ENCODE data around the gene KIAA1217. TPM values are rescaled to one million over a fixed set of nuclear protein-coding genes. Genes with fewer than 3 reads are reported as not detected.
A peak's percentile ranks its signal among the peaks of the same experiment; 100 is the strongest.

Gene KIAA1217
- total and polyA plus RNA-seq, 9 donors = 18.8 to 39.7 (median 21.8) TPM

- Histone ChIP-seq H3K4me3 (ENCODE audit: low read length) (no peak overlapping the region), H3K36me3 (ENCODE audit: control insufficient read depth, insufficient read depth, low read length) (peaks cover 2% of the 10 kb centered on the region), H3K27me3 (ENCODE audit: control insufficient read depth, insufficient read depth, low read length) (no peaks in the 10 kb centered on the region), H3K27ac (ENCODE audit: low read length) (no peak overlapping the region), H3K9me3 (replicated peaks; ENCODE audit: control insufficient read depth, low read depth, low read length) (no peaks in the 10 kb centered on the region), H3K4me1 (ENCODE audit: control insufficient read depth, insufficient read depth, low read length) (no peaks in the 10 kb centered on the region)
- DNase-seq = no peak
- 48% methylated on average over 2 of the region's 3 CpGs for WGBS (ENCODE audit: insufficient coverage)
These were observed 274.8 kb downstream of the KIAA1217 start for GRCh38 chr10:24483701-24484100.

- H3K4me3 ChIP-seq (ENCODE audit: low read length) = no peak overlapping the region
- DNase-seq = no peak
- no peaks in the 10 kb centered on the region for H3K9me3 ChIP-seq (replicated peaks; ENCODE audit: control insufficient read depth, low read depth, low read length)
- WGBS (ENCODE audit: insufficient coverage) = no CpG with 5 or more reads among the region's 3 CpGs
- H3K27ac ChIP-seq (ENCODE audit: low read length) = no peak overlapping the region
- H3K27me3 ChIP-seq (ENCODE audit: control insufficient read depth, insufficient read depth, low read length) = no peaks in the 10 kb centered on the region
- H3K4me1 ChIP-seq (ENCODE audit: control insufficient read depth, insufficient read depth, low read length) = no peaks in the 10 kb centered on the region
- peaks cover 2% of the 10 kb centered on the region for H3K36me3 ChIP-seq (ENCODE audit: control insufficient read depth, insufficient read depth, low read length)
These were observed 275.8 kb downstream of the KIAA1217 start for GRCh38 chr10:24484771-24485170.

GRCh38 chr10:24485304-24485703 lies 276.4 kb downstream of the KIAA1217 start:
- Histone ChIP-seq H3K4me1 (ENCODE audit: control insufficient read depth, insufficient read depth, low read length) (no peaks in the 10 kb centered on the region), H3K36me3 (ENCODE audit: control insufficient read depth, insufficient read depth, low read length) (peaks cover 2% of the 10 kb centered on the region), H3K9me3 (replicated peaks; ENCODE audit: control insufficient read depth, low read depth, low read length) (no peaks in the 10 kb centered on the region), H3K27ac (ENCODE audit: low read length) (no peak overlapping the region), H3K4me3 (ENCODE audit: low read length) (no peak overlapping the region), H3K27me3 (ENCODE audit: control insufficient read depth, insufficient read depth, low read length) (no peaks in the 10 kb centered on the region)
- WGBS (ENCODE audit: insufficient coverage) = 85% methylated on average over 1 of the region's 5 CpGs
- no peak for DNase-seq

GRCh38 chr10:24488631-24489030 lies 279.7 kb downstream of the KIAA1217 start:
- Histone ChIP-seq H3K27me3 (ENCODE audit: control insufficient read depth, insufficient read depth, low read length) (no peaks in the 10 kb centered on the region), H3K36me3 (ENCODE audit: control insufficient read depth, insufficient read depth, low read length) (peaks cover 3% of the 10 kb centered on the region)
- DNase-seq = no peak

GRCh38 chr10:24493165-24493564 lies 284.2 kb downstream of the KIAA1217 start:
- H3K27ac ChIP-seq (ENCODE audit: low read length) = no peak overlapping the region
- no peak for DNase-seq
- H3K4me3 ChIP-seq (ENCODE audit: low read length) = no peak overlapping the region
- H3K27me3 ChIP-seq (ENCODE audit: control insufficient read depth, insufficient read depth, low read length) = no peaks in the 10 kb centered on the region
- 100% methylated on average over 1 of the region's 4 CpGs for WGBS (ENCODE audit: insufficient coverage)
- H3K4me1 ChIP-seq (ENCODE audit: control insufficient read depth, insufficient read depth, low read length) = peaks cover 9% of the 10 kb centered on the region
- H3K36me3 ChIP-seq (ENCODE audit: control insufficient read depth, insufficient read depth, low read length) = peaks cover 14% of the 10 kb centered on the region
- no peaks in the 10 kb centered on the region for H3K9me3 ChIP-seq (replicated peaks; ENCODE audit: control insufficient read depth, low read depth, low read length)

More at GRCh38 chr10:24488631-24489030, 279.7 kb downstream of the KIAA1217 start:
- no peaks in the 10 kb centered on the region for H3K9me3 ChIP-seq (replicated peaks; ENCODE audit: control insufficient read depth, low read depth, low read length)
- no peak overlapping the region for H3K27ac ChIP-seq (ENCODE audit: low read length)
- 93% methylated on average over 3 of the region's 5 CpGs for WGBS (ENCODE audit: insufficient coverage)
- no peak overlapping the region for H3K4me3 ChIP-seq (ENCODE audit: low read length)
- H3K4me1 ChIP-seq (ENCODE audit: control insufficient read depth, insufficient read depth, low read length) = no peaks in the 10 kb centered on the region

GRCh38 chr10:24494236-24494635 lies 285.3 kb downstream of the KIAA1217 start:
- peaks cover 9% of the 10 kb centered on the region for H3K4me1 ChIP-seq (ENCODE audit: control insufficient read depth, insufficient read depth, low read length)
- H3K27me3 ChIP-seq (ENCODE audit: control insufficient read depth, insufficient read depth, low read length) = no peaks in the 10 kb centered on the region
- no peaks in the 10 kb centered on the region for H3K9me3 ChIP-seq (replicated peaks; ENCODE audit: control insufficient read depth, low read depth, low read length)
- H3K4me3 ChIP-seq (ENCODE audit: low read length) = no peak overlapping the region
- no peak for DNase-seq
- H3K36me3 ChIP-seq (ENCODE audit: control insufficient read depth, insufficient read depth, low read length) = peaks cover 14% of the 10 kb centered on the region
- no peak overlapping the region for H3K27ac ChIP-seq (ENCODE audit: low read length)
- 82% methylated on average over 3 of the region's 8 CpGs for WGBS (ENCODE audit: insufficient coverage)

- no peak overlapping the region for H3K27ac ChIP-seq (ENCODE audit: low read length)
- 89% methylated on average over 4 of the region's 6 CpGs for WGBS (ENCODE audit: insufficient coverage)
- H3K36me3 ChIP-seq (ENCODE audit: control insufficient read depth, insufficient read depth, low read length) = peaks cover 14% of the 10 kb centered on the region
- H3K4me1 ChIP-seq (ENCODE audit: control insufficient read depth, insufficient read depth, low read length) = peaks cover 9% of the 10 kb centered on the region
- DNase-seq = no peak
- no peaks in the 10 kb centered on the region for H3K27me3 ChIP-seq (ENCODE audit: control insufficient read depth, insufficient read depth, low read length)
- no peaks in the 10 kb centered on the region for H3K9me3 ChIP-seq (replicated peaks; ENCODE audit: control insufficient read depth, low read depth, low read length)
- H3K4me3 ChIP-seq (ENCODE audit: low read length) = no peak overlapping the region
These were observed 285.8 kb downstream of the KIAA1217 start for GRCh38 chr10:24494777-24495176.

GRCh38 chr10:24495666-24496460 lies 286.9 kb downstream of the KIAA1217 start:
- Histone ChIP-seq H3K4me1 (ENCODE audit: control insufficient read depth, insufficient read depth, low read length) (peaks cover 9% of the 10 kb centered on the region), H3K9me3 (replicated peaks; ENCODE audit: control insufficient read depth, low read depth, low read length) (no peaks in the 10 kb centered on the region), H3K27me3 (ENCODE audit: control insufficient read depth, insufficient read depth, low read length) (no peaks in the 10 kb centered on the region), H3K4me3 (ENCODE audit: low read length) (no peak overlapping the region), H3K36me3 (ENCODE audit: control insufficient read depth, insufficient read depth, low read length) (peaks cover 14% of the 10 kb centered on the region), H3K27ac (ENCODE audit: low read length) (peak overlapping the region; percentile 84)
- 67% methylated on average over 3 of the region's 10 CpGs for WGBS (ENCODE audit: insufficient coverage)
- DNase-seq = peak; percentile 54

- H3K36me3 ChIP-seq (ENCODE audit: control insufficient read depth, insufficient read depth, low read length) = peaks cover 14% of the 10 kb centered on the region
- 18% methylated on average over 3 of the region's 8 CpGs for WGBS (ENCODE audit: insufficient coverage)
These were observed 288.0 kb downstream of the KIAA1217 start for GRCh38 chr10:24496906-24497305.

GRCh38 chr10:24501056-24501711 lies 292.2 kb downstream of the KIAA1217 start:
- DNase-seq = no peak
- H3K27ac ChIP-seq (ENCODE audit: low read length) = no peak overlapping the region
- no peaks in the 10 kb centered on the region for H3K9me3 ChIP-seq (replicated peaks; ENCODE audit: control insufficient read depth, low read depth, low read length)
- peaks cover 10% of the 10 kb centered on the region for H3K36me3 ChIP-seq (ENCODE audit: control insufficient read depth, insufficient read depth, low read length)
- WGBS (ENCODE audit: insufficient coverage) = 100% methylated on average over 4 of the region's 10 CpGs
- H3K4me3 ChIP-seq (ENCODE audit: low read length) = no peak overlapping the region
- peaks cover 12% of the 10 kb centered on the region for H3K4me1 ChIP-seq (ENCODE audit: control insufficient read depth, insufficient read depth, low read length)
- H3K27me3 ChIP-seq (ENCODE audit: control insufficient read depth, insufficient read depth, low read length) = no peaks in the 10 kb centered on the region

More at GRCh38 chr10:24496906-24497305, 288.0 kb downstream of the KIAA1217 start:
- Histone ChIP-seq H3K4me1 (ENCODE audit: control insufficient read depth, insufficient read depth, low read length) (peaks cover 9% of the 10 kb centered on the region), H3K9me3 (replicated peaks; ENCODE audit: control insufficient read depth, low read depth, low read length) (no peaks in the 10 kb centered on the region), H3K27me3 (ENCODE audit: control insufficient read depth, insufficient read depth, low read length) (no peaks in the 10 kb centered on the region), H3K27ac (ENCODE audit: low read length) (peak overlapping the region; percentile 84), H3K4me3 (ENCODE audit: low read length) (no peak overlapping the region)
- DNase-seq = peak; percentile 94
